GM19351 (cell line): Measurements from ENCODE around the gene FXYD4.
A peak's percentile ranks its signal among the peaks of the same experiment; 100 is the strongest.
"Not testable (repeated sequence)": the region's sequence is repeated elsewhere in the genome, so short reads cannot be mapped to it uniquely, and the experiment has no call there.

Experiments
- ATAC-seq: cut with Tn5 transposase; IDR thresholded peaks from one replicate; pipeline ENCODE4 v1.9.1; 2021; ENCODE audit warnings: mild to moderate bottlenecking, moderate library complexity; ENCODE audit not compliant: unreplicated experiment

FXYD4 gene

GRCh38 chr10:43415544-43415943 lies 44.1 kb downstream of the FXYD4 start:
- ATAC-seq = no peak

- peak; percentile 47 for ATAC-seq
These were observed 46.7 kb downstream of the FXYD4 start for GRCh38 chr10:43417950-43418768.

GRCh38 chr10:43419997-43420368 lies 48.5 kb downstream of the FXYD4 start:
- no peak for ATAC-seq

DNA sequence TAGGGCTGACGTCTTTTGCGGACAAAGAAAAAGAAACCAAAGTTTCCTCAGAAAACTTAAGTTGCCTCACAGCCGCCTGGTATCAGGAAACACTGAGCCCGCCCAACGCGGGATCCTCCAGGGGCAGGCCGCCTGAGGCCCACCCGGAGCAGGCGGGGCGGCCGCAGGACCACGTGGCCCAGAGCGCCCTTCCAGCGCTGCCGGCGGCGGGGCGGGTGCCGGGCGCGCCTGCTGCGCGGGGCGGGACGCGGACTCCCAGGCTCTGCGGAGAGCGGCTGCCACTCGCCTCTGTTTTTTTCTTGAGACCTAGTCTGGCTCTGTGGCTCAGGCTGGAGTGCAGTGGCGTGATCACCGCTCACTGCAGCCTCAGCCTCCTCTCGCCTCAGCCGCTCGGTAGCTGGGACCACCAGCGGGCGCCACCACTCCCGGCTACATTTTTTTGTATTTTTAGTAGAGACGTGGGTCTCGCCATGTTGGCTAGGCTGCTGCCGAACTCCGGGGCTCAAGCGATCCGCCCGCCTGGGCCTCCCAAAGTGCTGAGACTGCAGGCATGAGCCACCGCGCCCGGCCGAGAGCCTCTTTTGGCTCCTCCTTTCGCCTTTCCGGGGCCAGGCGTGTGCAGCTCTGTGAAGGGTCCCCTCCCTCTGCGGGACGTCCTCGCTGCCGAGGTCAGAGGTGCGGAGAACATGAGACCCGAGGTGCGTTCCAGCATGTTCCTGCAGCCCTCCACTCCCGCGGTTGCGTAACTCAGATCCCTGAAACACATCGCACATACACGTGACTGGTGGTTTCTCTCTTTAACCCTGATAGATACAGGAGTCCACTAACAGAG lies 49.1 kb downstream of the FXYD4 start:
- peak; percentile 72 for ATAC-seq

GRCh38 chr10:43421201-43421507 lies 49.7 kb downstream of the FXYD4 start:
- ATAC-seq = no peak

GRCh38 chr10:43421519-43421918 lies 50.1 kb downstream of the FXYD4 start:
- ATAC-seq = no peak

DNA sequence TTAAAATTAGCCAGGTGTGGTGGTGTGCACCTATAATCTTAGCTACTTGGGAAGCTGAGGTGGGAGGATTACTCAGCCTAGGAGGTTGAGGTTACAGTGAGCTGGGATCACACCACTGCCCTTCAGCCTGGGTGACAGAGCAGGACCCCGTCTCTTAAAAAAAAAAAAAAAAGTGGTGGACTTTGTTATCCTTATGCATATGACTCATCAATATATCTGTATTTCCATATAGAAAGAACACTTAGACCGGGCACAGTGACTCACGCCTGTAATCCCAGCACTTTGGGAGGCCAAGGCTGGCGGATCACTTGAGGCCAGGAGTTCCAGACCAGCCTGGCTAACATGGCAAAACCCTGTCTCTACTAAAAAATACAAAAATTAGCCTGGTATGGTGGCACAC lies 50.5 kb downstream of the FXYD4 start:
- ATAC-seq = not testable (repeated sequence)

DNA sequence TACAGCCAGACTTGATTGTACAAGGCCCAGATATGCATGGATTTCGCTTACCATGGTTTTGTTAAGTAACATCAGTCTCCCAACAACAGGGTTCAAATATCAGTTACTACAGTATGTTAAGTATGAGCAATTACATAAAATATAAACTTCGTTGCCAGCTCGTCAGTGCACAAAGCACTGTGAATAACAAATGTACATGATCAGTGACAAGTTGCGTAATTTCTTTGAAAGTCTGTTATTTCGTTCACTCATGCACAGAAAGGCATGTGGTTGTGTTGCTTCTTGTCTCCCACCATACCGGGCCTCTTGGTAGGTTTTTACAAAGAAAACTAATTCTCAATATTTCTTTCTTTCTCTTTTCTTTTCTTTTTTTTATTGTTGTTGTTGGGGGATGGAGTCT lies 53.0 kb downstream of the FXYD4 start:
- no peak for ATAC-seq
